Measurements from ENCODE around the gene PRDM15.

DNA sequence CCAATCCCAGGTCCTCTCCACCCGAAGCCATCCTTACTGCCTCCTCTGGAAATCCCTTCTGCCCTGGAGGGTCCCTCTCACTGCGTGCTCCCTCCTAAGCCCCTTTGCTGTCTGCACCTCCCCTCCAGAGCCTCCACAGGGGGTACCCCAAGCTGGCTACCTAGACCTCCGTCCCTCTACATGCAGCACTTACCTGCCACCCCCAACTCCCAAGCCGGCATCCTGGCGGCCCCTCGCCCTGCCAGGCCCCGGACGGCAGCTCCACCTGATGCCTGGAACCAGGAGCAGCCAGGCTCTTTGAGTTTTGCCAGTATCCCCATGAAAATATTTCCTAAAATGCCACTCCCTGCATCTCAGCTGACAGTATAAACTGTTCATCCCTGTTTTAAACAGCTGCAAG lies 4.1 kb downstream of the PRDM15 start:
- TF ChIP-seq, protein P1, sequence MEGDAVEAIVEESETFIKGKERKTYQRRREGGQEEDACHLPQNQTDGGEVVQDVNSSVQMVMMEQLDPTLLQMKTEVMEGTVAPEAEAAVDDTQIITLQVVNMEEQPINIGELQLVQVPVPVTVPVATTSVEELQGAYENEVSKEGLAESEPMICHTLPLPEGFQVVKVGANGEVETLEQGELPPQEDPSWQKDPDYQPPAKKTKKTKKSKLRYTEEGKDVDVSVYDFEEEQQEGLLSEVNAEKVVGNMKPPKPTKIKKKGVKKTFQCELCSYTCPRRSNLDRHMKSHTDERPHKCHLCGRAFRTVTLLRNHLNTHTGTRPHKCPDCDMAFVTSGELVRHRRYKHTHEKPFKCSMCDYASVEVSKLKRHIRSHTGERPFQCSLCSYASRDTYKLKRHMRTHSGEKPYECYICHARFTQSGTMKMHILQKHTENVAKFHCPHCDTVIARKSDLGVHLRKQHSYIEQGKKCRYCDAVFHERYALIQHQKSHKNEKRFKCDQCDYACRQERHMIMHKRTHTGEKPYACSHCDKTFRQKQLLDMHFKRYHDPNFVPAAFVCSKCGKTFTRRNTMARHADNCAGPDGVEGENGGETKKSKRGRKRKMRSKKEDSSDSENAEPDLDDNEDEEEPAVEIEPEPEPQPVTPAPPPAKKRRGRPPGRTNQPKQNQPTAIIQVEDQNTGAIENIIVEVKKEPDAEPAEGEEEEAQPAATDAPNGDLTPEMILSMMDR (IDR thresholded peaks at IDR 0.05) = no peak
- TF ChIP-seq POLR2A (IDR thresholded peaks at IDR 0.05) = no peak
- TF ChIP-seq POLR2AphosphoS5 (IDR thresholded peaks at IDR 0.05) = no peak

Data from prostate gland (tissue), 2 donors.